Measurements from ENCODE around the gene ELK4. TPM values are rescaled to one million over a fixed set of nuclear protein-coding genes. Genes with fewer than 3 reads are reported as not detected.

ELK4 gene
- total and polyA plus RNA-seq, 2 of the 13 experiments (the other 11 are each of a cell fraction or from before 2014, with no cell fraction given), result 8.3 to 13.1 TPM

- DNase-seq (ENCODE audit: low spot score), result no peak
- intact Hi-C loops (cut with micrococcal nuclease; ENCODE audit: unreplicated experiment), result no loop called here
- Histone ChIP-seq H3K9me3 (ENCODE audit: low read length) (no peaks in the 10 kb centered on the region), H3K4me1 (ENCODE audit: insufficient read depth, low read length) (peaks cover 25% of the 10 kb centered on the region), H3K36me3 (replicated peaks in 1 of 2; ENCODE audit: control insufficient read depth in 1 of 2, insufficient read depth in 2 of 2, low read length in 2 of 2) (peaks cover 7 to 19% of the 10 kb centered on the region in 2 experiments; a peak in 3 of 5 replicates), H3K4me2 (ENCODE audit: low read depth, low read length) (no peak overlapping the region), H3K79me2 (ENCODE audit: insufficient read depth, low read length) (no peaks in the 10 kb centered on the region), H3K27ac (ENCODE audit: extremely low read length, insufficient read depth, low read length) (no peak overlapping the region), H2AFZ (ENCODE audit: low read length) (no peak overlapping the region), H4K20me1 (ENCODE audit: insufficient read depth, low read length) (no peaks in the 10 kb centered on the region), H3K4me3 (replicated peaks in 1 of 3; ENCODE audit: insufficient read depth in 1 of 3, low read depth in 2 of 3, low read length in 3 of 3) (no peak overlapping the region), H3K27me3 (ENCODE audit: control insufficient read depth in 1 of 2, insufficient read depth in 2 of 2, low read length in 2 of 2) (no peaks in the 10 kb centered on the region), H3K9ac (ENCODE audit: insufficient read depth, low read depth, low read length) (no peak overlapping the region)
- in situ Hi-C loops (cut with HindIII; ENCODE audit: extremely low pct_ligation_motif_present, low pct_unique_long_range_greater_than_20kb), result no loop called here
- ATAC-seq, result no peak
- no peak for FAIRE-seq
- WGBS (ENCODE audit: low lambda C conversion rate), result 85% methylated on average over 1 of the region's 1 CpG
- TF ChIP-seq KLF12 (CRISPR knock-in tag; IDR thresholded peaks at IDR 0.05; ENCODE audit: borderline replicate concordance), result no peak
- TF ChIP-seq FOSL2 (CRISPR knock-in tag; IDR thresholded peaks at IDR 0.05), result peak; percentile 41
- TF ChIP-seq NFE2L2 (IDR thresholded peaks at IDR 0.05; ENCODE audit: low read length), result no peak
- BruUV-seq (replicated peaks), result no TSS peak
- CTCF ChIA-PET (ENCODE audit: low intra/inter-chr PET ratio, low total read pairs), result no interaction called here
- POLR2A ChIA-PET, result interaction anchor here (0.5 to 2.1 kb wide), 6 partner anchors 8 to 53 kb away, joined by 3 to 10 read pairs (median 6); partner anchors contain the start of gene ELK4
These were observed 31.7 kb downstream of the ELK4 start for GRCh38 chr1:205600085-205600484.

DNA sequence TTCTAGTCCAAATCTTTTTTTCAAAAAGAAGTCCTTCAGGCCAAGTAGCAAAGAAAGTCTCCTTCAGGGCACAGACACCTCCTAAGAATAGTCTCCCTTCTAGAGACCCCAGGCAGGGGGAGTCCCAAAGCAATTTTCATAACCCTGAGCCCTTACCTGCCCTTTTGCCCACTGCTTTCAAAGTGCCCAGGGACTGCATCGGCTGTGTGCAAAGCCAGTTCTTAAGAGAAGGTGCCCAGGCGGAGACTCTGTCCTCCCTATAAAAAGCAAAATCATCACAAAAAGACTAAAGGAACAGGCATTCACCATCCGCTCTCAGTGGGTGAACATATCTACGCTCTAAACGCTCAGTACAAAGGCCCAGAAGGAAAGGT, 32.2 kb downstream of the ELK4 start:
- no TSS peak for BruUV-seq (replicated peaks)
- Histone ChIP-seq H3K27me3 (ENCODE audit: control insufficient read depth in 1 of 2, insufficient read depth in 2 of 2, low read length in 2 of 2) (no peaks in the 10 kb centered on the region), H3K4me3 (replicated peaks in 1 of 3; ENCODE audit: insufficient read depth in 1 of 3, low read depth in 2 of 3, low read length in 3 of 3) (no peak overlapping the region), H2AFZ (ENCODE audit: low read length) (no peak overlapping the region), H3K36me3 (replicated peaks in 1 of 2; ENCODE audit: control insufficient read depth in 1 of 2, insufficient read depth in 2 of 2, low read length in 2 of 2) (peaks cover 8 to 14% of the 10 kb centered on the region in 2 experiments; a peak in 3 of 5 replicates), H3K9ac (ENCODE audit: insufficient read depth, low read depth, low read length) (no peak overlapping the region), H3K79me2 (ENCODE audit: insufficient read depth, low read length) (no peaks in the 10 kb centered on the region), H3K27ac (ENCODE audit: extremely low read length, insufficient read depth, low read length) (no peak overlapping the region), H3K9me3 (ENCODE audit: low read length) (no peaks in the 10 kb centered on the region), H3K4me2 (ENCODE audit: low read depth, low read length) (no peak overlapping the region), H4K20me1 (ENCODE audit: insufficient read depth, low read length) (no peaks in the 10 kb centered on the region), H3K4me1 (ENCODE audit: insufficient read depth, low read length) (peaks cover 25% of the 10 kb centered on the region)
- no peak for ATAC-seq
- ChIA-PET POLR2A (interaction anchor here (0.5 to 1.6 kb wide), 2 partner anchors 31 to 53 kb away, joined by 3 to 5 read pairs; no protein-coding TSS in a partner anchor), CTCF (ENCODE audit: low intra/inter-chr PET ratio, low total read pairs) (no interaction called here)
- intact Hi-C loops (cut with micrococcal nuclease; ENCODE audit: unreplicated experiment) (no loop called here), in situ Hi-C loops (cut with HindIII; ENCODE audit: extremely low pct_ligation_motif_present, low pct_unique_long_range_greater_than_20kb) (no loop called here)
- TF ChIP-seq GATA4 (IDR thresholded peaks at IDR 0.05; ENCODE audit: borderline replicate concordance, low read depth) (no peak), DNMT1 (CRISPR knock-in tag; IDR thresholded peaks at IDR 0.05) (no peak), NFE2L1 (CRISPR knock-in tag; IDR thresholded peaks at IDR 0.05; ENCODE audit: borderline replicate concordance) (no peak), ZNF570 (CRISPR knock-in tag; IDR thresholded peaks at IDR 0.05; ENCODE audit: borderline replicate concordance) (no peak), TCF7L2 (IDR thresholded peaks at IDR 0.05; ENCODE audit: low read depth, low read length) (no peak), ZSCAN21 (CRISPR knock-in tag; IDR thresholded peaks at IDR 0.05; ENCODE audit: borderline replicate concordance) (no peak), PHB2 (IDR thresholded peaks at IDR 0.05; ENCODE audit: partially characterized antibody) (no peak)
- no peak for DNase-seq (ENCODE audit: low spot score)
- FAIRE-seq, result no peak
- WGBS (ENCODE audit: low lambda C conversion rate), result 98% methylated on average over 5 of the region's 5 CpGs
